HG02840 (cell line): ENCODE results near the gene VSIG1.

Source experiments
- ATAC-seq: cut with Tn5 transposase; IDR thresholded peaks from one replicate; pipeline ENCODE4 v1.9.1; 2021; ENCODE audit warnings: mild to moderate bottlenecking, moderate library complexity, moderate number of reproducible peaks; ENCODE audit not compliant: unreplicated experiment, low FRiP score

The VSIG1 gene

DNA sequence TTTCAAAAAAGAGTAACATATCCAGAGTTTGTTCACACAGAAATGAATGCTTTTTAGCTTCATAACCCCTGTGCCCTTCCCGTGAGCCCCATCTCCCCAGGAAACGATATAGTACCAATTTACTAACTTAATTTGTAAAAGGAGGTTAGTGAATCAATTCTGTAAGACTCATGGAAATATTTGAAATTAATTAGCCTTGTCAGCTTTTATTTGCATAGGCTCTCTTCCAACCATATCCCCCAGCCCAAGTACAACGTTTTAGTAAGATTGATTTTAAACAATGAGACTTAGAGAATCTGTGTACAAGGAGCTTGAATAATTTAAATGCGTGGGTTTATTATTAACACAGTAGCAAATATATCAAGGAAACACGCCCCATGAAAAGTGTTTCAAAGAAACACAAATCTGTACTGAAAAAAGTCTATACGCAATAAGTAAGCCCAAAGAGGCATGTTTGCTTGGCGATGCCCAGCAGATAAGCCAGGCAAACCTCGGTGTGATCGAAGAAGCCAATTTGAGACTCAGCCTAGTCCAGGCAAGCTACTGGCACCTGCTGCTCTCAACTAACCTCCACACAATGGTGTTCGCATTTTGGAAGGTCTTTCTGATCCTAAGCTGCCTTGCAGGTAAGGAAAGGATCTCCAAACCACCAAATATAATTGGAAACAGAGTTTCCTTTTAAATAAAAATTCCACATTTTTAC is at the start of gene VSIG1:
Gene VSIG1 (plus strand): TSS at position 512 of the 703 bp plus-strand sequence. CDS start 66 bp downstream, at position 578.
- ATAC-seq, result no peak

- no peak for ATAC-seq
Measured at GRCh38 chrX:107996124-107996523, 48.7 kb upstream of the VSIG1 start.

DNA sequence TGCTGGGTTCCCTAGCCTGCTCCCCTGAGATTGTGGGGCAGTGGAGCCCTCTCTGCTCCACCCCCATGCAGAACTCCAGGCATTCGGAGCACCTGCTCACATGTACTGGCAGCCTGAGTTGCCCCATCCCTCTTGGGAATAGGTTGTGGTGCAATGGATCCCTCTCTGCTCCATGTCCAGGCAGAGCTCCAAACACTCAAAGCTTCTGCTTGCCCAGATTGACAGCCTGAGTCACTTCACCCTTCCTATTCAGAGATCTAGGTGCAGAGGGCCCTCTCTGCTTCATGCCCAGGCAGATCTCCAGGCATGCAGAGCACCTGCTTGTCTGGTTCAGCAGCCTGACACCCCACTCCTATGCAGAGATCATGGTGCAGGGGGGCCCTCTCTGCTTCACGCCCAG is 44.1 kb upstream of the VSIG1 start:
- no peak for ATAC-seq

DNA sequence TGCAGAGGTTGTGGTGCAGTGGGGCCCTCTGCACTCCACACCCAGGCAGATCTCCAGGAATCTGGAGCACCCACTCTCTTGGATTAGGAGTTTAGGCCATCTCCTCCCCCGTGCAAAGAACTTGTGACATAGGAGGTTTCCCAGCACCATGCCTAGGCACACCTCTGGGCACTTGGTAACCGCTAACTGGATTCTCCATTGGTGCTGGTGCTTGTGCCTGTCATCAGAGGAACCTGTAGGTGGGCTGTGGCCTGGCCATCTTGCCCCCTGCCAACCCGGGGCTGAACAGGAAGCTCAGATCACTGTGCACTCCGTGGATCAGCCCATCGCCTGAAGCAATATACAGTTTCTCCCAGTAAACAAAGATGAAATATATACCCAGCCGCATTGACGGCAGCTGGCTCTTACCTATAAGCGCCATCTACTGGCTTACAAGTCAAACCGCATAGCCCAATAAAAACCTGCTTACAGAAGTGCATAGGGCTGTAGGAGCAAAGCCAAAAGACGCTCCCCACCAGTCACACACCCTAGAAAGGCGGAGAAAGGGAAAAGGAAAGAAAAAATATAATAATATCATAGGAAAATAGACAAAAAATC is 43.5 kb upstream of the VSIG1 start:
- ATAC-seq, result no peak

GRCh38 chrX:108018656-108019381 is 26.0 kb upstream of the VSIG1 start:
- ATAC-seq, result no peak

GRCh38 chrX:108019382-108019875 is 25.4 kb upstream of the VSIG1 start:
- ATAC-seq, result no peak

GRCh38 chrX:108020631-108021030 is 24.2 kb upstream of the VSIG1 start:
- no peak for ATAC-seq

- ATAC-seq, result no peak
Measured at GRCh38 chrX:108022491-108023089, 22.3 kb upstream of the VSIG1 start.

DNA sequence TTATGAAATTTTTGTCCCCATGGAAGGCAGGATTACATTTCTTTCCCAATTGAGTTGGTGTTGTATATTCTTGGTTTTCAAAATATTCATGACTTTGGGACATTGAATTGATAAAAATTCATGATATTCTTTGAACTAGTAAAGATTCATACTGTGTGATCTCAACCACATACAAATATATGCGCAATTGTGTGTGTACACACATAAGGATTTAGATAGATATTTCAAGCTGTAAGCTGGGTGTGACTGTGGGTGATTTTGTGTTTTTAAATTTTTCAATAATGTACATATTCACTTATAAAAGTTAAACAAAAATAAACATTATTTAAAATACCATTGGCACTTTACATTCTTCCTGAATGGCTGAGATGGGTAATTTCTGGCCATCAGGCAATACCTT is 19.5 kb upstream of the VSIG1 start:
- no peak for ATAC-seq

- ATAC-seq, result no peak
Measured at GRCh38 chrX:108025954-108026600, 18.8 kb upstream of the VSIG1 start.

- no peak for ATAC-seq
Measured at GRCh38 chrX:108028854-108029253, 16.0 kb upstream of the VSIG1 start.

DNA sequence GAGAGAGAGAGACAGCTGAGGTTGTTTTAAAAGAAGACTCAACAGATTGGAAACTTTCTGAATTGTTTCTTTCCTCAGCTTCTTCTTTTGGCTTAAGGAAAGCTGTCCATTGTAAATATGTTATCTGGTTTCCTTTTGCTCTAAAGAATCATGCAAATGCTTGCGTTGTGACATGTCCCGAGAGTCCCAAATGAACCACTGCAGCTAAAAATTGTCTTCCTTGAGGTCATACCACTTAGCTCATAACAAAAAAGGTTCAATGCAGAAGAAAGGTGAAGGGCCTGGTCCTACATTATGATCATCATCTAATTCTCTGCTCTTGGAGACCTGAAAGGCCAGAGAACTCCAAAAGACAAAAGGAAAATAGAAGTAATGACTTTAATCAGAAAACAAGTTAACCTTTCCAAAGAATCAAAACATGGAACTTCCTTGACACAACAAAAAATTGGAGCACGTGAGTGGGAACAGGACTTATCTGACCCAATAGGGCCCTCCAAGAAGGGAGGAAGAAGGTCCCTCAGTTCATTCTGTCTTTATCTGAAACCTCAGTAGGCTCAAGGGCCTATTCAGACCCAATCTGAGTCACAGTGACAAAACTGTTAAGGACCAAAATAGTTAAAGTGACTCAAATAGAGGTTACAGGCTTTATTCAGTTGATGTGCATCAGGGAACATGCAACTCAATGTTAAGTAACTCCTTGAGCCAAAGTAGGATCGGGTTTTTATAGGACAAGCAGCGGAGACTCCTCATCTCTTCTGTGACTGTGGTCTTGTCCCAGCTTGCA is 14.7 kb upstream of the VSIG1 start:
- no peak for ATAC-seq

DNA sequence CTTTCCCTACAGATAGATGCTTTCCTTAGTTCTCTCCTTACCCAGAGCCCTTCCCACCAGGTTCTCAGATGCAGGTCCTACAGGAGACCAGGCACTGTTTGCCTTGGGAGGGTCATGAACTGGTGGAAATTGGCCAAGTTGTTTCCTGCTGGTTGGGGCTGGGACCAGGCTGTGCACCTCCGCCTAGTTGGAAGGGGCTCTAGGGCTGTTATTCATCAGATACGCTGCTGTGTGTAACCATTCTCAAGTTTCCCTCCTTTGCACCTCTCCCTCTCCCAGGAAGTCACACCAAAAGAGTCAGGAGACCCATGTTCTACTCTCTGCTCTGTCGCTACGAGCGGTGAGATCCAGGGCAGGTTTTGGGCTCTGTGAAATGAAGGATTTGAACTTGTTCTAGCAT is 11.9 kb upstream of the VSIG1 start:
- no peak for ATAC-seq

DNA sequence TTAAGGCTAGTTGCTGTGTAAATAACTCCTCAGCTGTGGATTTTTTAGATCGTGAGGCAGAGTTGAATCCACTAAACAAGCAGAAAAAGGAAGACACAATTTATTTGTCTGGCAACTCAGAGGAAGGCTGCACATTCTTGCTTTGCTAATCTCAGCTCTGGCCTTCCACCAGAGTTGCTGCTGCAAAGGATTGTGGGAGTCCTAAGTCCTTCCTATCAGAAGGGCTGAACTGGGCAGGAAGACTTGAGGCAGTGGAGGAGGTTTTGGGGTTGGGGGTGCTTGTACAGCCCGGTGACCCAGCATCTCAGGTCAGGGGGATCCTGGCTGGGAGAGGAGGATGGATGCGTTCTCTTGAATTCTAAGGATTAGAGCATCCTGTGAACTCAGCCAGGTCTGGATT is 11.0 kb upstream of the VSIG1 start:
- ATAC-seq, result no peak

- ATAC-seq, result no peak
Measured at GRCh38 chrX:108034725-108035124, 10.1 kb upstream of the VSIG1 start.

DNA sequence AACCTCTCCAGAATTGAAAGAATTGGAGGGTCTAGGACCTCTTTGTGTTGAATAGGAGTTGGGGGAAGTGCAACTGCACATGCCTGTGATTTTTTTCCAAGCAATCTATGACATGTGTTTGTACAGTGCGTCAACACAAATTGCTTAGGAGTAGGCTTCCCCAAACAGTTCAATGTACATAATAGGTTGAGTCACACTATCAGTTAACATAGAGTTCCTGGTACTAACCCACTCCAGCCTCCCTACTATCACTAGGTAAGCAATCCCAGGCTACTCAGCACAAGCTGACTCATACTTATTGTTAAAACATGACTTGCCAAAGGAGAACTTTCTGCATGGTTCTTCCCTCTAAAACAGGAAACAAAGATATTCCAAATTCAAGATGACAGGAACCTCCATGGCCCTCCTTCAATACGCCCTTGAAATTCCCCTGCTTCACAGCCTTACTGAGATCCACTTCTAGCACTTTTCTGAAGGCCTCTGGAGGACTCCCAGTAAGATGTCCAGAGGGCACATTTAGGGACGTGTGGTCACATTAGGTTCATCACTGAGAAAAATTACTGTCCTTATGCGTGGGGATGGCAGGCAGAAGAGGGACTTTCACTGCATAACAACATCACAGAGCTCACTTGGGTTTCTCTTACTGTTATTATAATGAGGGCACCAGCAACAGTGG is 8.4 kb upstream of the VSIG1 start:
- no peak for ATAC-seq

DNA sequence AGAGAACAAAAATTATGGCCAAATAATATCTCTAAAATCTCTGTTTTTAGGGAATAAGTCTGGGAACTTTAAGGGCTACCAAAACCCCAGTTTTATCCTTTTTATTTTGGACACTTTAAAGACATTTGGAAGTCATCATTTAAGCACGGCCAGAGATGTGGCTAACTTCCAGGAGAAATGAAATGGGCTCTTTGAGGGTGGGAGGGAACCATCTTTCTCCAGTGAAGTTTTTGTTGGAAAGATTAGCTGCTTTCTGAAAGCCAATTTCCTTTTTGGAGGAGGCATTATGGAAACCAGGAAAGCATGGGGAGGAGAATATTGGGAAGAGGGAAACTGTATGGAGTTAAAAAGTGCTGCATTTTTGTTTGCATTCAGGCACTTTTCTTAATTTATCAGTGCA is 4.8 kb downstream of the VSIG1 start:
- ATAC-seq, result no peak

DNA sequence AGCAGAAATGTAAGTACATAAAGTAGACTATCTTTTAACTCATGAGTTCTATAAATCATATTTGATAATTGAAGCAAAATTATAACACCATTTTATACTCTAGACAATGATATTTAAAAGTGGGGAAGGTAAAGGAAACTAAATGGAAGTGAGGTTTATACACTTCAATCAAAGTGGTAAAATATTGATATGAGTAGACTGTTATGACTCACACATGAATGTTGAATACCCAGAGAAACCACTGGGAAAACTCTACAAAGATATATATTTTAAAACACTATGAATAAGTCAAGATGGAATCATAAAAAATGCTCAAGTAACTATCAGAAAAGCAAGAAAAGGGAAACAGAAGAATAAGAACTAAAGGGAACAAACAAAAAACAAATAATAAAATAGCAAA is 8.4 kb downstream of the VSIG1 start:
- ATAC-seq, result no peak

GRCh38 chrX:108055546-108055945 is 10.7 kb downstream of the VSIG1 start:
- ATAC-seq, result no peak
